Keratinocyte (primary cell): ENCODE measurements around the gene DLL1. TPM values are rescaled to one million over a fixed set of nuclear protein-coding genes. Genes with fewer than 3 reads are reported as not detected.

Source experiments
- DNase-seq: peaks from one replicate; pipeline ENCODE4 v3.0.0-alpha.2; 2011; ENCODE audit warnings: low read depth, missing footprints, low spot score
- FAIRE-seq: peaks from 2 replicates; lab custom pipeline; 2011; peaks lifted over from hg19 to GRCh38; lab: Jason Lieb, UNC
- H2AFZ ChIP-seq: 2 replicates; pipeline ENCODE4 v1.6.0; 2012; ENCODE audit warnings: low read length, control low read depth, inconsistent platforms; ENCODE audit not compliant: control insufficient read depth
- H3K27ac ChIP-seq: 2 replicates; pipeline ENCODE4 v1.5.1; 2011; ENCODE audit warnings: low read length; ENCODE audit not compliant: control insufficient read depth, insufficient read depth
- H3K27me3 ChIP-seq: 3 replicates; pipeline ENCODE4 v1.6.0; 2011; ENCODE audit warnings: low read length; ENCODE audit not compliant: control insufficient read depth, insufficient read depth; ENCODE audit errors: extremely low read depth
- H3K36me3 ChIP-seq, 2 experiments: 2 replicates in 1 of 2; 3 replicates in 1 of 2; pipeline ENCODE4 v1.5.1; 2011; ENCODE audit warnings: low read length in 2 of 2, mild to moderate bottlenecking in 1 of 2; ENCODE audit not compliant: control insufficient read depth in 2 of 2, insufficient read depth in 2 of 2; ENCODE audit errors: extremely low read depth in 1 of 2
- H3K4me1 ChIP-seq: 3 replicates; pipeline ENCODE4 v1.5.1; 2011; ENCODE audit warnings: low read length; ENCODE audit not compliant: control insufficient read depth, insufficient read depth; ENCODE audit errors: extremely low read depth
- H3K4me2 ChIP-seq: 3 replicates; pipeline ENCODE4 v1.6.0; 2011; ENCODE audit warnings: low read depth, low read length; ENCODE audit not compliant: control insufficient read depth, insufficient read depth; ENCODE audit errors: extremely low read depth
- H3K4me3 ChIP-seq, 3 experiments: fragments of 200-600 bp in 1 of 3; sonication (generic) in 1 of 3; 2 replicates in 2 of 3; 3 replicates in 1 of 3; pipeline ENCODE4 v1.5.1; 2011 to 2016; ENCODE audit warnings: low read length in 3 of 3, mild to moderate bottlenecking in 3 of 3, control low read depth in 2 of 3, inconsistent platforms in 1 of 3, low read depth in 1 of 3, mixed read lengths in 1 of 3, mixed run types in 1 of 3, moderate library complexity in 1 of 3; ENCODE audit not compliant: control insufficient read depth in 2 of 3, insufficient read depth in 2 of 3; ENCODE audit errors: extremely low read depth in 1 of 3
- H3K79me2 ChIP-seq: 2 replicates; pipeline ENCODE4 v1.6.0; 2012; ENCODE audit warnings: low read length; ENCODE audit not compliant: control insufficient read depth, insufficient read depth
- H3K9ac ChIP-seq: 3 replicates; pipeline ENCODE4 v1.6.0; 2011; ENCODE audit warnings: low read length; ENCODE audit not compliant: control insufficient read depth, insufficient read depth; ENCODE audit errors: extremely low read depth
- H3K9me1 ChIP-seq: 3 replicates; pipeline ENCODE4 v1.6.0; 2011; ENCODE audit warnings: low read length; ENCODE audit not compliant: control insufficient read depth, insufficient read depth; ENCODE audit errors: extremely low read depth
- H3K9me3 ChIP-seq: 2 replicates; pipeline ENCODE4 v1.5.1; 2012; ENCODE audit warnings: low read depth, low read length; ENCODE audit not compliant: control insufficient read depth
- H4K20me1 ChIP-seq: 3 replicates; pipeline ENCODE4 v1.6.0; 2011; ENCODE audit warnings: low read length; ENCODE audit not compliant: control insufficient read depth, insufficient read depth; ENCODE audit errors: extremely low read depth
- EZH2 ChIP-seq: IDR thresholded peaks from one replicate; pipeline ENCODE4 v1.6.1; 2012; ENCODE audit warnings: inconsistent platforms, mild to moderate bottlenecking, low read length, moderate library complexity
- dilution Hi-C: fragments of 300-500 bp; cut with MboI; formaldehyde crosslinking; loops from one replicate; pipeline ENCODE4 v1.7.0; 2020; ENCODE audit warnings: low sequenced_read_pairs; ENCODE audit not compliant: extremely low pct_ligation_motif_present
- polyA plus RNA-seq, 5 experiments: library from polyadenylated mRNA; depleted of rRNA in 3 of 5; stranded (reverse) in 3 of 5; stranded (forward) in 1 of 5; unstranded in 1 of 5; fragments of >200 nt; gene quantifications; 1 replicate in 1 of 5; 2 replicates in 3 of 5; 3 replicates in 1 of 5; pipeline versions ENCODE4 v1.2.1 to v1.2.3, GENCODE V29; 2011 to 2012; ENCODE audit warnings: missing spikeins in 2 of 5, low read depth in 1 of 5, low replicate concordance in 1 of 5
- TF ChIP-seq, protein P1 (sequence below), 3 experiments: IDR thresholded peaks in 1 of 3; conservative IDR thresholded peaks in 1 of 3; optimal IDR thresholded peaks in 1 of 3; 2 replicates in 2 of 3; 3 replicates in 1 of 3; pipeline versions ENCODE3 to v1.5.1; 2011; ENCODE audit warnings: low read length in 3 of 3, mild to moderate bottlenecking in 3 of 3, moderate library complexity in 2 of 3, control low read depth in 1 of 3, inconsistent platforms in 1 of 3; ENCODE audit not compliant: insufficient read depth in 2 of 3; ENCODE audit errors: extremely low read depth in 1 of 3

Gene DLL1
- polyA plus RNA-seq, 1 donor (not counting 4 experiments of a cell fraction or from before 2014, with no cell fraction given): 8.2 TPM

DNA sequence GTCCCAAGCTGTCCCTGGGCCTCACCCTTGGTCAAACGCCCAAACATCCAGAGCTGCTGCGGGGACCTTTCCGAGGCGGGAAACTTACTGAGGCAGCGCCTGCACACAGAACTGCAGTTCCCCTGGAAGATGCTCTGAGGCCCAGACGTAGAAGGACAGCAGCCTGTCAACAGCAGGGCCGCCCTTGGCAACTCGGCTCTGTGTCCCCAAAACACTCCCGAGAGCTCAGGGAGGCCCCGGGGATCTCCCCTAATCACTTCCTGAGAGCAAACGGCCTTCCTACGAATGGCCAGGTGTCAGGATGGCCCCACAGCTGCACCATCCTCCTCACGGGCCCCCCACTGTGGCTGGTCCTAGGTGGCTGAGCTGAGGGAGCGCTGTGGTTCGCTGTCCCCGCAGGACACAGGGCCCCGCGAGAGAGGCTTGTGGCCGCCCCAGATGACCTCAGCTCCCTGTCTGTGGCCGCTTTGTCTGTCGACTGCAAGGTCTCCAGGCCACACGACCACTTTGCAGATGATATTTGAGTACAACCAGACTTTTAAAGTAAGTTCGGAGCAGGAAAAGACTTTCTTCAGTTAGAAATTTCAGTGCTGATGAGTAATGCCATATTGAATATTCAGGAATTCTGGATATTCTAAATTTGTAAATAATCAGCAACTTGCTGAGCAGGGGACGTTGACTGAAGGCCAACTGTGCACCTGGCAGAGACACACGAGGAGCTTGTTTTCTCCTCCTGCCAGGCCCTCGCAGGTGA is 46.0 kb downstream of the DLL1 start:
- TF ChIP-seq, protein P1, sequence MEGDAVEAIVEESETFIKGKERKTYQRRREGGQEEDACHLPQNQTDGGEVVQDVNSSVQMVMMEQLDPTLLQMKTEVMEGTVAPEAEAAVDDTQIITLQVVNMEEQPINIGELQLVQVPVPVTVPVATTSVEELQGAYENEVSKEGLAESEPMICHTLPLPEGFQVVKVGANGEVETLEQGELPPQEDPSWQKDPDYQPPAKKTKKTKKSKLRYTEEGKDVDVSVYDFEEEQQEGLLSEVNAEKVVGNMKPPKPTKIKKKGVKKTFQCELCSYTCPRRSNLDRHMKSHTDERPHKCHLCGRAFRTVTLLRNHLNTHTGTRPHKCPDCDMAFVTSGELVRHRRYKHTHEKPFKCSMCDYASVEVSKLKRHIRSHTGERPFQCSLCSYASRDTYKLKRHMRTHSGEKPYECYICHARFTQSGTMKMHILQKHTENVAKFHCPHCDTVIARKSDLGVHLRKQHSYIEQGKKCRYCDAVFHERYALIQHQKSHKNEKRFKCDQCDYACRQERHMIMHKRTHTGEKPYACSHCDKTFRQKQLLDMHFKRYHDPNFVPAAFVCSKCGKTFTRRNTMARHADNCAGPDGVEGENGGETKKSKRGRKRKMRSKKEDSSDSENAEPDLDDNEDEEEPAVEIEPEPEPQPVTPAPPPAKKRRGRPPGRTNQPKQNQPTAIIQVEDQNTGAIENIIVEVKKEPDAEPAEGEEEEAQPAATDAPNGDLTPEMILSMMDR (optimal IDR thresholded peaks at IDR 0.05 in 1 of 3, IDR thresholded peaks at IDR 0.05 in 1 of 3, conservative IDR thresholded peaks at IDR 0.05 in 1 of 3; ENCODE audit: extremely low read depth in 1 of 3, insufficient read depth in 2 of 3, low read length in 3 of 3): no peak
- TF ChIP-seq EZH2: no peak
- H3K9me3 ChIP-seq: no peaks in the 10 kb centered on the region

DNA sequence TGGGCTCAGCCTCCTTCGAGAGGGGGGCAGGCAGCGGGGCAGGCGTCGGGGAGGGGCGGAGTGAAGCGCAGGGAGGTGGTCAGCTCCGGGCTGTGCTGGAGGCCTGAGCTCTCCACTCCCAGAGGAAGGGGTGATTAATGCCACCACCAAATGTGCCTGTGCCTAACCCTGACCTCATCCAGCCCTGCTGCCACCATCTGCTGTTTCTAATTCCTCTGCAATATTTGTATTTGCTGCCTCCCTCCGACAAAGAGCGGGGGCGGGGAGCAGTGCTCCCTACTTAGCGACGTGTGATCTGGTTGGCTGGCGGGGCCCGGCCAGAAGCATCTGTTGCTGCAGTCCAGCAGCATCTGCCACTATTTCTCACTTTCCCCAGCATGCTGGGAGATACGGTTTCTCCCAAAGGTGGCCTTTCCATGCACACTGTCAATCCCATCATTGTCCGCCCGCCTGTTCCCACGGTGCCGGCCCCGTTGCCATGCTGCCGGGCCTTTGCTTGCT is 47.0 kb downstream of the DLL1 start:
- Histone ChIP-seq H3K9ac (no peak overlapping the region), H3K4me3 (no peak overlapping the region)
- no peak for DNase-seq

More for the DNA sequence above, 46.0 kb downstream of the DLL1 start:
- Histone ChIP-seq H3K36me3 (no peaks in the 10 kb centered on the region), H3K9ac (no peak overlapping the region), H4K20me1 (no peaks in the 10 kb centered on the region), H3K79me2 (no peaks in the 10 kb centered on the region), H3K27me3 (peaks cover 9% of the 10 kb centered on the region), H3K4me2 (no peak overlapping the region), H3K27ac (no peak overlapping the region), H3K9me1 (no peaks in the 10 kb centered on the region), H2AFZ (no peak overlapping the region), H3K4me1 (no peaks in the 10 kb centered on the region), H3K4me3 (no peak overlapping the region)
- no peak for DNase-seq
- dilution Hi-C loops: no loop called here
- no peak for FAIRE-seq

More for the DNA sequence above, 47.0 kb downstream of the DLL1 start:
- TF ChIP-seq, protein P1 (optimal IDR thresholded peaks at IDR 0.05 in 1 of 3, IDR thresholded peaks at IDR 0.05 in 1 of 3, conservative IDR thresholded peaks at IDR 0.05 in 1 of 3; ENCODE audit: extremely low read depth in 1 of 3, insufficient read depth in 2 of 3, low read length in 3 of 3): no peak
- no peak for TF ChIP-seq EZH2
- H3K9me3 ChIP-seq: no peaks in the 10 kb centered on the region
- no peak for FAIRE-seq
- no peaks in the 10 kb centered on the region for H3K4me1 ChIP-seq
- H3K4me2 ChIP-seq: no peak overlapping the region
- no peaks in the 10 kb centered on the region for H3K9me1 ChIP-seq
- H2AFZ ChIP-seq: no peak overlapping the region
- H3K79me2 ChIP-seq: no peaks in the 10 kb centered on the region
- no peaks in the 10 kb centered on the region for H3K36me3 ChIP-seq
- H3K27ac ChIP-seq: no peak overlapping the region
- H3K27me3 ChIP-seq: peaks cover 9% of the 10 kb centered on the region
- H4K20me1 ChIP-seq: no peaks in the 10 kb centered on the region
- dilution Hi-C loops: no loop called here
